T-helper 1 cell treated with Interleukin-12 subunit alpha and Interleukin-12 subunit beta and Interleukin-4 antibody, amounts not matched to agents 30 μg/mL and 1 μg/mL, for 36 hours (primary cell): Measurements from ENCODE around the gene RTCA.
"Not testable (repeated sequence)": the region's sequence is repeated elsewhere in the genome, so short reads cannot be mapped to it uniquely, and the experiment has no call there.

Experiments used
- H3K27ac Mint-ChIP-seq: one replicate; pipeline ENCODE4 v1.8.0; 2021; ENCODE audit warnings: mild to moderate bottlenecking, mixed read lengths
- H3K27me3 Mint-ChIP-seq: one replicate; pipeline ENCODE4 v1.8.0; 2021; ENCODE audit warnings: low read depth, mixed read lengths
- H3K36me3 Mint-ChIP-seq: one replicate; pipeline ENCODE4 v1.8.0; 2021; ENCODE audit warnings: low read depth, mixed read lengths
- H3K4me1 Mint-ChIP-seq: one replicate; pipeline ENCODE4 v1.8.0; 2021; ENCODE audit warnings: low read depth, mixed read lengths
- H3K4me3 Mint-ChIP-seq: one replicate; pipeline ENCODE4 v1.8.0; 2021; ENCODE audit warnings: mild to moderate bottlenecking, moderate library complexity, mixed read lengths
- H3K9me3 Mint-ChIP-seq: one replicate; pipeline ENCODE4 v1.8.0; 2021; ENCODE audit warnings: mixed read lengths

RTCA gene

DNA sequence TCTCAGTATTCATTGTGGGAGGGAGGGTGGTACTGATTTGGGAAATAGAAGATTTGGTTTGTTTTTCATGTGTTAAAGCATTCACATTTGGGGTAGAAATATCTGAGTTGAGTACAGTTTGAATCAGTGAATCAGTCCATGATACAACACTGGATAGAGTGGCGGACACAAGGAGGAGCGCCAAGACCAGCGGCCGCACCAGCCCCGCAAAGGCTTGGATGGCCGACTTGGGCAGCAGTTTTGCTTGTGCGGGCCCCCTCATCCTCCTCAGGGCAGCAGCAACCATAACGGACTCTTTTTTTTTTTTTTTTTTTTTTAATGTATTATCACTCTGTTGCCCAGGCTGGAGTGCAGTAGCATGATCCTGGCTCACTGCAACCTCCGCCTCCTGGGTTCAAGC lies 66.3 kb downstream of the RTCA start:
- no peak overlapping the region for H3K4me3 Mint-ChIP-seq
- no peak overlapping the region for H3K27ac Mint-ChIP-seq
- no peaks in the 10 kb centered on the region for H3K36me3 Mint-ChIP-seq
- no peaks in the 10 kb centered on the region for H3K4me1 Mint-ChIP-seq
- H3K9me3 Mint-ChIP-seq: no peaks in the 10 kb centered on the region
- H3K27me3 Mint-ChIP-seq: peaks cover 12% of the 10 kb centered on the region

DNA sequence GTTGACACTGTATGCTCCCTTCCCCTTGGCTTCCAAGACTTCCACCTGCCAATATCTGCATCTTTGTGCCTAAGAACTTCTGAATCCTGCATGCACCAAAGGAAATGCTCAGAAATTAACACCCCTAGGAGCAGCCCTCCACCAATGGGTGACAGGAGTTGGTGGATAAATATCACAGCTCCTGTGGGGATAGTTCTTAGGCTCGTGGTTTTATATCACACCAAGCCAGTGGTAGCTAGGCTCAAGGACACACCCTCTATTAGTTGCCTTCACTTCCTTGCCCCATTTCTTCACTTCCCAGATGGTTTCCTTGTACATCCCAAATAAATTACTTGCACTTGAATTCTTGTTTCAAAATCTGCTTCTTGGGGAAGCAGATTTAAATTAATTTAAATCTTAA lies 69.4 kb downstream of the RTCA start:
- no peak overlapping the region for H3K4me3 Mint-ChIP-seq
- no peaks in the 10 kb centered on the region for H3K4me1 Mint-ChIP-seq
- H3K27ac Mint-ChIP-seq: no peak overlapping the region
- H3K27me3 Mint-ChIP-seq: peaks cover 7% of the 10 kb centered on the region
- H3K9me3 Mint-ChIP-seq: no peaks in the 10 kb centered on the region
- no peaks in the 10 kb centered on the region for H3K36me3 Mint-ChIP-seq

DNA sequence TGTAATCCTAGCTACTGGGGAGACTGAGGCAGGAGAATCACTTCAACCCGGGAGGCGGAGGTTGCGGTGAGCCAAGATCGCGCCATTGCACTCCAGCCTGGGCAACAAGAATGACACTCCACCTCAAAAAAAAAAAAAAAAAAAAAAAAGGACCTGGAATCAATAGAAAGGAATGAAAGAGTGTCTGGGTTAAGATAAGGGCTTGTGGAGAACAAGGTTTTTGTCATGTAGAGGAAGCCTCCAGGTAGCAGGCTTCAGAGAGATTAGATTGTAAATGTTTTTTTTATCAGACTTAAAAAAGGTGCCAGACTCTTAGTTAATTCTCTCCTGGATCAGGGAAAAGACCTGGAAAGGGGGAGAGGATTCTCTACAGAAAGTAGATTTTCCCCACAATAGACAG lies 71.9 kb downstream of the RTCA start:
- H3K36me3 Mint-ChIP-seq, H3K4me3 Mint-ChIP-seq, H3K27ac Mint-ChIP-seq, H3K4me1 Mint-ChIP-seq, H3K9me3 Mint-ChIP-seq: not testable (repeated sequence)
- H3K27me3 Mint-ChIP-seq: peaks cover 18% of the 10 kb centered on the region

DNA sequence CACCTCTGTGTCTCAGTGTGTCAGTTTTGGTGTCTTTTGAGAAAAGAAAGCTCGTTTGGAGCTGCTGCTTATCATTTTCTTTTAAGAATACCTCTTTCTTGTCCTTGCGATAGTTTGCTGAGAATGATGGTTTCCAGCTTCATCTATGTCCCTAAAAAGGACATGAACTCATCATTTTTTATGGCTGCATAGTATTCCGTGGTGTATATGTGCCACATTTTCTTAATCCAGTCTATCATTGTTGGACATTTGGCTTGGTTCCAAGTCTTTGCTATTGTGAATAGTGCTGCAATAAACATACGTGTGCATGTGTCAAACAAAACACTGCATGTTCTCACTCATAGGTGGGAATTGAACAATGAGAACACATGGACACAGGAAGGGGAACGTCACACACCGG lies 73.7 kb downstream of the RTCA start:
- H3K36me3 Mint-ChIP-seq, H3K4me1 Mint-ChIP-seq, H3K9me3 Mint-ChIP-seq, H3K4me3 Mint-ChIP-seq, H3K27ac Mint-ChIP-seq: not testable (repeated sequence)
- peaks cover 20% of the 10 kb centered on the region for H3K27me3 Mint-ChIP-seq

DNA sequence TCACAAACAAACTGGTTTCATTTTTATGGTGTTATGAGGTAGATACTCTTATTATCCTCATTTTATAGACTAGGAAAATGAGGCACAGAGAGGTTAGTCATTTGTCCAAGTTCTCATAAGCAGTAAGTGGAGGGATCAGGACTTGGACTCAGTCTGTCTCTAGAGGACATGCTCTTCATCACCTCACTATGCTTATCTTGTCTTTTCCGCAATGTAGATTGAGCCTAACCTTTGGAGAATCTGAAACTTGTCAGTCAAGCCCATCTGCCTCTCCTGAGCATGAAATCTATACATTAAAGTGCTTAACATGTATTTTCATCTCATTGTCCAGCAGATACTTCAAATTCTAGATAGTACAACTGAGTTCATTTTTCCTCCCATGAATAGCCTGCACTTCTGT lies 74.5 kb downstream of the RTCA start:
- Mint-ChIP-seq H3K9me3 (no peaks in the 10 kb centered on the region), H3K27ac (no peak overlapping the region), H3K4me1 (no peaks in the 10 kb centered on the region), H3K36me3 (no peaks in the 10 kb centered on the region), H3K4me3 (no peak overlapping the region), H3K27me3 (peaks cover 20% of the 10 kb centered on the region)

DNA sequence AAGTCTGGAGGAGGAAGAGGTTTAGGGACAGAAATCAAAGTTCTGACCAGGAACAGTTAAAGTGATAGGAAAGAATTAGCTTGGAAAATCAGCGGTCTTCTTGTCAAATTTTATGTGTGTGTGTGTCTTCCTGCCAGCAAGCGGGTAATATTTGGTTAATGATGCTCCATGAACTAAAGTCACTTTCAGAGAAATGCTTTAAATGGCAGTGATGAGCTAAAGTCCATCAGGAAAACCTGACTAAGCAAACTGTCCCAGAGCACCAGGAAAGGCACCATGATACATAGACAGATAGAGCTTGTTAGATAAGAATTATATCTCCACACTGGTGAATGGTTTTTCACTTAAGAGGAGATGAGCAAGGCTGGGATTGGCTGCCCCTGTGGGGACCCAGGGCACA lies 76.3 kb downstream of the RTCA start:
- H3K4me1 Mint-ChIP-seq: no peaks in the 10 kb centered on the region
- no peak overlapping the region for H3K27ac Mint-ChIP-seq
- H3K27me3 Mint-ChIP-seq: peaks cover 19% of the 10 kb centered on the region
- no peak overlapping the region for H3K4me3 Mint-ChIP-seq
- H3K36me3 Mint-ChIP-seq: no peaks in the 10 kb centered on the region
- H3K9me3 Mint-ChIP-seq: no peaks in the 10 kb centered on the region
